Measurements from ENCODE around the gene P2RX7.

GRCh38 chr12:121120989-121121755 is 11.5 kb upstream of the P2RX7 start:
- TF ChIP-seq CTCF (IDR thresholded peaks at IDR 0.05): no peak
- no peak for TF ChIP-seq POLR2A (IDR thresholded peaks at IDR 0.05)
